ENCODE results near the gene TSTD2.
"Not testable (repeated sequence)": the region's sequence is repeated elsewhere in the genome, so short reads cannot be mapped to it uniquely, and the experiment has no call there.

- TF ChIP-seq ZNF274 (IDR thresholded peaks at IDR 0.05; ENCODE audit: low read depth, low read length); YY1 (IDR thresholded peaks at IDR 0.05; ENCODE audit: insufficient read depth, insufficient read length): not testable (repeated sequence)
These were observed 48.4 kb downstream of the TSTD2 start for GRCh38 chr9:97584778-97585177.

Measured in NT2/D1 (cell line).